WERI-Rb-1 (cell line): ENCODE results near the gene UBE3D.

ENCODE experiments used
- DNase-seq: peaks from one replicate; pipeline ENCODE4 v3.0.0-alpha.2; 2020
- H3K27ac ChIP-seq: fragments of 250-450 bp; sonication (Bioruptor Pico); 2 replicates; pipeline ENCODE4 v1.5.1; 2020; ENCODE audit warnings: mild to moderate bottlenecking, moderate library complexity
- H3K27me3 ChIP-seq: fragments of 250-450 bp; sonication (Bioruptor Pico); 2 replicates; pipeline ENCODE4 v1.5.1; 2021; ENCODE audit warnings: mild to moderate bottlenecking, low read depth, moderate library complexity; ENCODE audit not compliant: insufficient read depth, severe bottlenecking
- H3K36me3 ChIP-seq: fragments of 250-450 bp; sonication (Bioruptor Pico); 2 replicates; pipeline ENCODE4 v1.5.1; 2020; ENCODE audit warnings: mild to moderate bottlenecking, moderate library complexity
- H3K4me3 ChIP-seq: 2 replicates; pipeline ENCODE4 v1.5.1; 2011; ENCODE audit warnings: low read depth, mild to moderate bottlenecking, control low read depth, low read length
- H3K9me3 ChIP-seq: fragments of 250-450 bp; sonication (Bioruptor Pico); 2 replicates; pipeline ENCODE4 v1.5.1; 2021; ENCODE audit warnings: mild to moderate bottlenecking, moderate library complexity; ENCODE audit not compliant: severe bottlenecking
- TF ChIP-seq, protein P1 (sequence below): IDR thresholded peaks from 2 replicates; pipeline ENCODE4 v1.5.1; 2011; ENCODE audit warnings: low read depth, mild to moderate bottlenecking, control low read depth, inconsistent platforms, low read length

Gene UBE3D

GRCh38 chr6:83067448-83068439, 2.1 kb upstream of the UBE3D start, which contains the start of gene DOP1A:
TSS of gene DOP1A (plus strand) at chr6:83067671. CDS start at chr6:83096978, 29,307 bp downstream.
- Histone ChIP-seq H3K27ac (peak within 1 kb of the TSS; percentile 75), H3K27me3 (no peaks in the 10 kb centered on the region), H3K9me3 (no peaks in the 10 kb centered on the region), H3K4me3 (peak within 1 kb of the TSS; percentile 87), H3K36me3 (peaks cover 2% of the 10 kb centered on the region; the same call in 1 of the 2 replicates)
- TF ChIP-seq, protein P1, sequence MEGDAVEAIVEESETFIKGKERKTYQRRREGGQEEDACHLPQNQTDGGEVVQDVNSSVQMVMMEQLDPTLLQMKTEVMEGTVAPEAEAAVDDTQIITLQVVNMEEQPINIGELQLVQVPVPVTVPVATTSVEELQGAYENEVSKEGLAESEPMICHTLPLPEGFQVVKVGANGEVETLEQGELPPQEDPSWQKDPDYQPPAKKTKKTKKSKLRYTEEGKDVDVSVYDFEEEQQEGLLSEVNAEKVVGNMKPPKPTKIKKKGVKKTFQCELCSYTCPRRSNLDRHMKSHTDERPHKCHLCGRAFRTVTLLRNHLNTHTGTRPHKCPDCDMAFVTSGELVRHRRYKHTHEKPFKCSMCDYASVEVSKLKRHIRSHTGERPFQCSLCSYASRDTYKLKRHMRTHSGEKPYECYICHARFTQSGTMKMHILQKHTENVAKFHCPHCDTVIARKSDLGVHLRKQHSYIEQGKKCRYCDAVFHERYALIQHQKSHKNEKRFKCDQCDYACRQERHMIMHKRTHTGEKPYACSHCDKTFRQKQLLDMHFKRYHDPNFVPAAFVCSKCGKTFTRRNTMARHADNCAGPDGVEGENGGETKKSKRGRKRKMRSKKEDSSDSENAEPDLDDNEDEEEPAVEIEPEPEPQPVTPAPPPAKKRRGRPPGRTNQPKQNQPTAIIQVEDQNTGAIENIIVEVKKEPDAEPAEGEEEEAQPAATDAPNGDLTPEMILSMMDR, result peak; percentile 82
- peak; percentile 95 for DNase-seq

- TF ChIP-seq, protein P1, result no peak
- DNase-seq, result no peak
- no peak overlapping the region for H3K27ac ChIP-seq
- H3K4me3 ChIP-seq, result no peak overlapping the region
- no peaks in the 10 kb centered on the region for H3K27me3 ChIP-seq
- no peaks in the 10 kb centered on the region for H3K36me3 ChIP-seq
- H3K9me3 ChIP-seq, result no peaks in the 10 kb centered on the region
These were observed 3.4 kb downstream of the UBE3D start for GRCh38 chr6:83062225-83062624.

DNA sequence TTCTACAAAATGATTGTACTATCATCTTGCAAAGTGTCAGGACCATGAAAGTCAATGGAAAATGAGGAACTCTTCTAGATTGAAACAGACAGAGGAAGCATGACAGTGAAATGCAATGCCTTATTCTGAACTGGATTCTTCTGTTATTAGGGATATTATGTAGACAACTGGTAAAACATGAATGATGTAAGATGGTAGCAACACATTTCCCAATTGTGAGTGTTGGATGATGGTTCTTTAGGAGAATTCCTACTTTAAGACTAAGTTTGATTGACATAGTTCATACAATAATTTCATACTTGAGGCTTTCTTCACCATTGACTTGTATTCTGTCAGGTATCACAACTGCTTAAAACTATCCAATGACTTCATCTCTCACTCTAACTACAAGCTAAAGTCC, 4.5 kb downstream of the UBE3D start:
- DNase-seq, result no peak

DNA sequence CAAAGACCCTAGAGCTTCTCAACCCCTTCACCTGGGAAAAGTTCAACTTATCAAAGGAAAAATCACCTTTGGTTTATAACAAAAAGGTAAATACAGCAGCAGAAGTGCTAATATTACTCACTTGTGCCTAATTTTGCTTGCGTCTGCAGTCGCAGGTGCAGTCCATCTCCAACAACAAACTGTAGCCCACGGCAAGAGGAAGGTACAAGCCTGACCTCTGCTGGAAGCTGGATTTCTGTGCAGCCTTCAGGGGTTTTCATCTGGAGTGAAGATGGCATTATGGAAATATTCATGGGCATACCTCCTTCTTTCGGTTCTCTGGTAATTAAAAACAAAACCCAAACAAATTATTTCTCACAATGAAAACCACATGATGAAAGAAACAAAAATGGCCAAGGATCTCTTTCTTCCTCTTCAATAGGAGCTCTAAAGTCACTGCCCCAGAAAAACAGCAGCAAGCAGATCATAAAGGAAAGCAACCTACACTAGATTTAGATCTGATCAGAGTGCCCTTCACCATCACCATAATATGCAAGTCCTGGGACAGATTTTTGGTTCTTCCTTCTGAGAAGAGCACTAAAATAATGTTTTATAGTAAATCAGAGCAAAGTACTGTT, 7.8 kb downstream of the UBE3D start:
- peaks cover 7% of the 10 kb centered on the region for H3K36me3 ChIP-seq
- no peak overlapping the region for H3K4me3 ChIP-seq
- H3K27ac ChIP-seq, result no peak overlapping the region
- no peaks in the 10 kb centered on the region for H3K9me3 ChIP-seq
- DNase-seq, result peak; percentile 45
- H3K27me3 ChIP-seq, result no peaks in the 10 kb centered on the region
- TF ChIP-seq, protein P1, result peak; percentile 78

More for the DNA sequence above, 4.5 kb downstream of the UBE3D start:
- H3K9me3 ChIP-seq, result no peaks in the 10 kb centered on the region
- no peak overlapping the region for H3K27ac ChIP-seq
- peaks cover 6% of the 10 kb centered on the region for H3K36me3 ChIP-seq
- TF ChIP-seq, protein P1, result no peak
- H3K4me3 ChIP-seq, result no peak overlapping the region
- no peaks in the 10 kb centered on the region for H3K27me3 ChIP-seq

DNA sequence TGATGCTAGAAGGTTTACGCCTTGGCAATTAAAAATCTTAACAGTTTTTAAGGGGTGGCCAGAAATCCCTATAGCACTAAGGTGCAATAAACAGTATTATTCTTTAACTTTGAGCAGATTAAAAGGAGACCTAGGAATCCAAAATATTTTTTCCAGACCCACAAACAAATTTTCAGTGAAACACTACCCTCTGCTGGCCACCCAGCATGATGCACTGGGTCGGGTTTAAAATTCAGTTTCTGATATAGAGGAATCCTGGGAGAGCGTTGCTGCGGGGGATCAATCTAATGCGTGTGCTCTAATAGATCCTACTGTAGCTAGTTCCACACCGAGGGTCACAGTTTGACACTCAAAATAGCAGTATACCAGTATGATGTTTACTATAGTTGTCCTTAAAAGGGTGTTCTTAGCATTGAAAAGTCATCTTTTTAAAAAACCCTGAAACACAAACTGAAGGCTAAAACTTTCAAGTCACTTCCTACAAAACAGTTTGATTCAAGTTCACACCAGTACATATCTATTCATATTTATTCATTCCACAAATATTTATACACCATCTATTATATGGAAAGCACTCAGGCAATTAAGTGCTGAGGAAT, 10.2 kb downstream of the UBE3D start:
- Histone ChIP-seq H3K9me3 (no peaks in the 10 kb centered on the region), H3K36me3 (peaks cover 7% of the 10 kb centered on the region), H3K27ac (no peak overlapping the region), H3K4me3 (no peak overlapping the region), H3K27me3 (no peaks in the 10 kb centered on the region)
- TF ChIP-seq, protein P1, result peak; percentile 42; the same call in 1 of the 2 replicates
- DNase-seq, result peak; percentile 32
